Measurements from ENCODE around the gene WWP2.
"Not testable (repeated sequence)": the region's sequence is repeated elsewhere in the genome, so short reads cannot be mapped to it uniquely, and the experiment has no call there.

The WWP2 gene

DNA sequence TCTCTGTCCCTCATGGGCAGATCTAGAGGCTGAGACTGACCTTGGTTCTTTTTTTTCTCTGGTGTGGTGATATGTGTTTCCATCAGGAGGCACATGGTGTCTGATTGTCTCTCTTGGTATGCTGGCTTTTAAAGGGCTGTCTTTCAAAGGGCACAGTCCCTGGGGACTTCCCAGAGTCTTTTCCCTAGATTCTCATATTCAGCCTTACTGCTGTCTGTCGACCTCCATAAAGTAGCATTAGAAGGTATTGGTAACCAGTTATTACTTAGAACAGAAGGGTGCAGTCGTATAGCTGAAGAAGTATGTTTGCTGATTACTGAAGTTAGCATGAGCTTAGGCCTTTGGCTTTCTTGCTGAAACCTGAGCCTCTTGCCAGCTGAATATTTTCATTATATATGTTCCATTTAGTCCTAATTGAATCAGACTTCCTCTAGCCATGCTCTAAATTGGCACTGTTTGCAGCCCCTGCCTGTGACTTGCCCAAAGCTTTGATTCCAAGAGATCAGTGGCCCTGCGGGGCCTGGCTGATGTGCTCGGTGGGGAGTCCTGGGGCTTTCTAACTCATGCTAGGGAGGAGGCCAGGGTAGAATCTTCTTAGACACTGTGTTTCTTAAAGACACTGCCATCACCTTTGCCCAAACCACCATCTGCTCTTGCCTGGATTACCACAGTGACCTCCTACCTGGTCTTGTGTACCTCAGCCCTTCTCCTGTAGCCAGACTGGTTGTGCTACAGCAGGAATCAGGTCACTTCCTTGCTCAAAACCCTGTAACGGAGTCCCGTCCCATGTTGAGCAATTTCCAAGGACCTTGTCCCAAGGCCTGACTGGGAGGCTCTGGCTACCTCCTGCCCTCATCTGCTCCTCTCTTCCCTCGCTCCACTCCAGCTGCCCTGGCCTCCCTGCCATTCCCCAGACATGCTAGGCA lies 71.5 kb downstream of the WWP2 start:
- DNase-seq, result no peak

GRCh38 chr16:69834807-69835466 lies 72.8 kb downstream of the WWP2 start:
- no peak for DNase-seq

- DNase-seq, result no peak
Observed at GRCh38 chr16:69836257-69836656, 74.1 kb downstream of the WWP2 start.

- DNase-seq, result no peak
Observed at GRCh38 chr16:69837380-69837779, 75.2 kb downstream of the WWP2 start.

DNA sequence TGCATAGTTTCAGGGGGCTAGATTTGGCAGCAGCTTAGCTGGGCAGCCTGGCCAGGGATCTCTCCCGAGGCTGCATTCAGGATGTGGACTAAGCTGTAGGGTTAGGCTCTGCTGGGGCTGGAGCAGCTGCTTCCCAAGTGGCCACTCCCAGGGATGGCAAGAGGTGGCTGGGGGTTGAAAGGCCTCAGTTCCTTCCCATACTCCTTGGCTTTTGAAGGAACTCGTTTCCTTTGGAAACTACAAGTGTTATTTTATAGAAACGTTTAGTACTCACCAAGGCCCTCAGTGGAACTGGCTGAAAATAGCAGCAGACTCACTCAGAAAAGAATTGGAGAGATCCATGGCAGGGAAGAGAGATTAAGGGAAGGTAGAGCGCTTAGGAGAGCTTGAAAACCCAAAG lies 76.4 kb downstream of the WWP2 start:
- no peak for DNase-seq

- no peak for DNase-seq
Observed at GRCh38 chr16:69839240-69839688, 77.1 kb downstream of the WWP2 start.

- DNase-seq, result no peak
Observed at GRCh38 chr16:69839798-69840409, 77.8 kb downstream of the WWP2 start.

DNA sequence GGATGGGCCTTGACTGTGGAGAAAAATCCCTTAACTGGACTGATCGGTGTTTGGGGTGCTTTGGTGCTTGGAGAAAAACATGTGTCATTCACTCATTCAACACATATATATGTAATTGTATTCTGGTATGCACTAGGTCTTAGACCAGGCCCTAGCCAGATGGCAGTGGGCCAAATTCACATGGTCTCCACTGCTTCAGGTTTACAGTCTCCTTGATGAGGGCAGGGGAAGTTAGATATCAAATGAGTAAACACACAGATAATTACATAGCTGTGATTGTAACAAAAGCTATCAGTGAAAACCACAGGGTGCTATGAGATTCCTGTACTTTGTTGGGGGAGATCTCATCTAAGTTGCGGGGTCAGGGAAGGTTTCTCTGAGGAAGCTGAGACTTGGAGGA lies 78.8 kb downstream of the WWP2 start:
- no peak for DNase-seq

- DNase-seq, result no peak
Observed at GRCh38 chr16:69844441-69844840, 82.3 kb downstream of the WWP2 start.

DNA sequence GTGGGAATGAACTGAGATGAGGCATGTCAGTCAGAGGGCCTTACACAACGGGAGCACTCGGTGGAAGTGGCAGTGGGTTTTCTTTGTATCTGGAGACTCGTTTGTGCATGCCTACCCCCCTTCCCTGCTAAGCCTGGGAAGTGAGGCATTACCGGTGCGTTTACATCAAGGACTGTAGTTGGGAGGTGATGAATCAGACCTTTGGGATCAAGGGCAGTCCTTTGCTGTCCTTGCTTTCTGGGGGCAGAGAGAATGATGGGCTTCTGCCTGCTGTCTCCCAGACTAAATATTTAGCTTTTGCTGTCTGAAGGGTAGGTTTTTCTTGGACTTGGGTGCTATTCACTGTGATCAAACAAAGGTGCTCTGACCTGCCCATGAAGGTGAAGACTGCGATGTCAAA lies 83.0 kb downstream of the WWP2 start:
- DNase-seq, result no peak

GRCh38 chr16:69847643-69848042 lies 85.5 kb downstream of the WWP2 start:
- no peak for DNase-seq

GRCh38 chr16:69848637-69849545 lies 86.8 kb downstream of the WWP2 start:
- no peak for DNase-seq

DNA sequence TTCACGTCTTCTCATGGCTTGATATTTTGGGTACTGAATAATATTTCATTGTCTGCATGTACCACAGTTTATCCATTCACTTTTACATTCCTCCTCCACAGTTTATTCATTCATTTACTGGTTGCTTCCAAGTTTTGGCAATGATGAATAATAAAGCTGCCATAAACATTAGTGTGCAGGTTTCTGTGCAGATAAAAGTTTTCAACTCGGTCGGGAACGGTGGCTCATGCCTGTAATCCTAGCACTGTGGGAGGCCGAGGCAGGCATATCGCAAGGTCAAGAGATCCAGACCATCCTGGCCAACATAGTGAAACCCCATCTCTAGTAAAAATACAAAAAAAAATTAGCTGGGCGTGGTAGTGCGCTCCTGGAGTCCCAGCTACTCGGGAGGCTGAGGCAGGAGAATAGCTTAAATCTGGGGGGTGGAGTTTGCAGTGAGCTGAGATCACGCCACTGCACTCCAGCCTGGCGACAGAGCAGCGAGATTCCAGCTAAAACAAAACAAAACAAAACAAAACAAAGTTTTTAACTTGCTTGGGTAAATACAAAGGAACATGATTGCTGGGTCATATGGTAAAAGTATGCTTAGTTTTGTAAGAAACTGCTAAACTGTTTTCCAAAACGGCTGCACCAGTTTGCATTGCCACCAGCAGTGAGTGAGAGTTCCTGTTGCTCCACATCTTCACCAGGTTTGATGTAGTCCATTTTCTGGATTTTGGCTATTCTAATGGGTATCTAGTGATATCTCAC lies 89.5 kb downstream of the WWP2 start:
- DNase-seq, result no peak

GRCh38 chr16:69852815-69853214 lies 90.7 kb downstream of the WWP2 start:
- no peak for DNase-seq

DNA sequence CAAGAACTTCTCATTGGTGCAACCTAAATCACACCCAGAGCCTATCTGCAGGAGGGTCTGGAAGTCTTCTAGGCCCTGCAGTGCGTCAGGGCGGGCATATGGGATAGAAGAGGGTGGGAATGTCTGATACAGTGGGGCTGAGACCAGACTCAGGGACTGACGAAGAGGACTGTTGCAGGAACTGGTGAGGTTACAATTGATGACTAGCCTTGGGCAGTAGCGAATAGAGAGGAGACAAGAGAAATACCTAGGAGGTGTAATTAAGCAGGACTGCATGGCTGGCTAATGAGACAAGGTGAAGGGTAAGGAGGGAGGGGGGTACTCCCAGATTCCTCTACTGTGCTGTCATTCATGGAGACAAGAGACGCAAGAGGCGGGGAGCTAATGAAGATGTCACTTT lies 91.3 kb downstream of the WWP2 start:
- DNase-seq, result no peak

GRCh38 chr16:69854776-69855175 lies 92.6 kb downstream of the WWP2 start:
- DNase-seq, result not testable (repeated sequence)

DNA sequence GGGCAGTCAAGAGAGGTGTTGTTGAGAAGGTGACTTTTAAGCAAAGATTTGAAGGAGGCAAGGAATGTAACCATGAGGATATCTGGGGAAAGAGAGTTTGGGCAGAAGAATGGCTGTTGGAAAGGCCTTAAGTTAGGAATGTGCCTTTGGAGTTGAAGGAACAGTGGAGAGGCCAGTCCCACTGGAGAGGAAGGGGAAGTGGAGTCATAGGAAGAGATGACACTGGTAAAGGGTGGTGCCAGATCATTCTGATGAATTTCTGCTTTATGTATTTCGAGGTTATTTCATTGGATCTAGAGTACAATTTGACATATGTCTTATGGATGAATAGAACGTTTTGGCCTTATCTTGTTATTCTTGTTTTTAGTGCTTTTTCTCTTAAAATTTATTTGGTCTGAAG lies 93.5 kb downstream of the WWP2 start:
- DNase-seq, result no peak

GRCh38 chr16:69858191-69859104 lies 96.3 kb downstream of the WWP2 start:
- no peak for DNase-seq

DNA sequence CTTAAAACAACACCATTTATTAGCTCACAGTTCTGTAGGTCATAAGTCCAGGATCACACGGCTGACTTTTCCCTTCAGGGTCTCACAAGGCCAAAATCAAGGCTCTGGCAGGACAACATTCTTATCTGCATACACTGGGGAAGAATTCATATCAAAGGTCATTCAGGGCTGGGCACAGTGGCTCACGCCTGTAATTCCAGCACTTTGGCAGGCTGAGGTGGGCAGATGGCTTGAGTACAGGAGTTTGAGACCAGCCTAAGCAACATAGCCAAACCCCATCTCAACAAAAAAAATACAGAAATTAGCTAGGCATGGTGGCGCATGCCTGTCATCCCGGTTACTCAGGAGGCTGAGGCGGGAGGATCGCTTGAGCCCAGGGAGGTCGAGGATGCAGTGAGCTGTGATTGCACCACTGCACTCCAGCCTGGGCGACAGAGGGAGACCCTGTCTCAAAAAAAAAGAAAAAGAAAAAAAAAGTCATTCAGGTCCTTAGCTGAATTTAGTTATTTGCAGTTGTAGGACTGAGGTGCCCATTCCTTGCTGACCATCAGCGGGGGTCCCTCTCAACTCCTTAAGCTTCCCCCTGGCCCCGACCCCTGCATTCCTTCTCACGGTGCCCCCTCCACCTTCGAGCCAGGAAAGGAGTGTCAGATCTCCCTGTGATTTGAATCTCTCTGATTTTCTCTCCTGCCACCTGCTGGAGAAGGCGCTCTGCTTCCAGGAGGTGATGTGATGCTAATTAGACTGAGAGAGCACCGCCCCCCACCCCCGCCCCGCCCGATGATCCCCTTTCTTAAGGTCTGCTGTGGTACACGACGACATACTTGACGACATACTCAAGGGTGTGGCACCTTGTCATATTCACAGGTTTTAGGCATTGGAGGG lies 97.2 kb downstream of the WWP2 start:
- DNase-seq, result no peak
